Skin of body (tissue), 2 donors: ENCODE measurements around the gene PSMA2. TPM values are rescaled to one million over a fixed set of nuclear protein-coding genes. Genes with fewer than 3 reads are reported as not detected.

Experiments used
- DNase-seq: peaks from one replicate; lab custom pipeline; 2025; lab: John Stamatoyannopoulos, UW
- total RNA-seq: library from RNA; depleted of rRNA; stranded (reverse); fragments of >200 nt; gene quantifications from one replicate; pipeline ENCODE4 v1.2.3, GENCODE V29; 2014

PSMA2 gene
- total RNA-seq, result 31.1 TPM

DNA sequence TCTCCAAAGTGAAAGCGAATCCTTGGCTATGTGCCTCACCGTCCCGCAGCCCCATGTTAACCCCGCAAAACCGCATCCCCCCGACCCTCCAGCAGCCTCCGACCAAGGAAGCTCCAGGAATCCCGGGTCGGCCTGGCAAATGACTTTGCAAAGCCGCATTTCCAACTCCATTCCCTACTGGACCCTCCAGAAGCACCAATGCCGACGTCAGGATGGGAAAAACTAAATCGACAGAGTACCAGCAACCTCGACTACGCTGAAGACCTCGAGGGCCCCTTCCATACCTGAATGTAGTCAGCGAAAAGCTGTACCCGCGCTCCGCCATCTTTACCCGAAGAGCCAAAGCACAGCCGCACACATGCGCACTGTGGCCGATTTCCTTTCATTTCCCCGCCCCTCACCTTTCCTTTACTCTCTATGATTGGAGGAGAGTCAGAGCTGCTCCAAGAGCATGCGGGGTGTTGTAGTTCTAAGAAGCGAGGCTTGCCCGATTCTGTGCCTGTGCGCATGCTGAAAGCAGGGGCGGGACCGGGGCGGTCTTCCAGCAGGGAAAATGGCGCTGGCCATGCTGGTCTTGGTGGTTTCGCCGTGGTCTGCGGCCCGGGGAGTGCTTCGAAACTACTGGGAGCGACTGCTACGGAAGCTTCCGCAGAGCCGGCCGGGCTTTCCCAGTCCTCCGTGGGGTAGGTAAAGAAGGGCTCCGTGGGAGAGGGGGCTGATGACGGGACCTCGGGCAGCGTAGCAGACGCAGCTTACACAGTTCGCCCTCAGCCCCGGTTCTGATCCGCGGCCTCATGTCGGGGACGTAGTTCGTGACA is at the start of gene PSMA2, which contains the start of gene MRPL32:
PSMA2 (minus strand) TSS at position 341 of the 818 bp plus-strand sequence; CDS start at position 325, 16 bp downstream.
MRPL32 (plus strand) TSS at position 543 of the 818 bp plus-strand sequence; CDS start at position 554, 11 bp downstream.
- peak; percentile 97 for DNase-seq

- DNase-seq, result peak; percentile 70
These were observed 49.6 kb upstream of the PSMA2 start for GRCh38 chr7:42981601-42982000.

- DNase-seq, result no peak
These were observed 48.5 kb upstream of the PSMA2 start for GRCh38 chr7:42980514-42980913.

DNA sequence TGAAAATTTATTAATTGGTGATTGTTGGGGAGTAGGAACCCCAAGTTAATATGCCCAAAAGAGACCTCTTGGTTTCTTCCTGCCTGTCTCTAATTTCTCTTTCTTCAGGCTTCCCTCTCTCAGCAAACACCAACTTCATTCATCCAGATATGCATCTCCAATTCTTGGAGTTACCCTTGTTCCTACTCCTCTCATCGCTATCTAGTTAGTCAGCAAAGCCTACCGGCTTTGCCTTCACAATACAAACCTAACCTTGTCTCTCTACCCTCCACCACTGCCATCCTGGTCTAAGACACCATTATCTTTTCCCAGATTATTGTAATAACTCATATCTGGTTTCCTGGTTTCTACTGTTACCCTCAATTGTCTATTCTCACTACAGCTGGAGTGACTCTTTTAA is 48.1 kb upstream of the PSMA2 start:
- no peak for DNase-seq

GRCh38 chr7:42978496-42978895 is 46.5 kb upstream of the PSMA2 start:
- no peak for DNase-seq

DNA sequence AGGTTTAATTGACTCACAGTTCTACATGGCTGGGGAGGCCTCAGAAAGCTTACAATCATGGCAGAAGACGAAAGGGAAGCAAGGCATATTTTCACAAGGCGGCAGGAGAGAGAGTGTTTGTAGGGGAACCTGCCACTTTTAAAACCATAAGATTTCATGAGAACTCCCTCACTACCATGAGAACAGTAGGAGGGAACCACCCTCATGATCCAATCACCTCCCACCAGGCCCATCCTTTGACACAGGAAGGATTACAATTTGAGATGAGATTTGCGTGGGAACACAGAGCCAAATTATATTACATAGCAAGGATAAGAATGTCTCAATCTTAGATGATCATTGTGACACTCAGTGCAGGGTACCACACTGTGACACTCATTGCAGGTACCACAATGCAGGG is 44.4 kb upstream of the PSMA2 start:
- no peak for DNase-seq

- peak; percentile 98 for DNase-seq
These were observed 40.9 kb upstream of the PSMA2 start for GRCh38 chr7:42972699-42973500.

GRCh38 chr7:42967391-42967790 is 35.4 kb upstream of the PSMA2 start:
- DNase-seq, result no peak

DNA sequence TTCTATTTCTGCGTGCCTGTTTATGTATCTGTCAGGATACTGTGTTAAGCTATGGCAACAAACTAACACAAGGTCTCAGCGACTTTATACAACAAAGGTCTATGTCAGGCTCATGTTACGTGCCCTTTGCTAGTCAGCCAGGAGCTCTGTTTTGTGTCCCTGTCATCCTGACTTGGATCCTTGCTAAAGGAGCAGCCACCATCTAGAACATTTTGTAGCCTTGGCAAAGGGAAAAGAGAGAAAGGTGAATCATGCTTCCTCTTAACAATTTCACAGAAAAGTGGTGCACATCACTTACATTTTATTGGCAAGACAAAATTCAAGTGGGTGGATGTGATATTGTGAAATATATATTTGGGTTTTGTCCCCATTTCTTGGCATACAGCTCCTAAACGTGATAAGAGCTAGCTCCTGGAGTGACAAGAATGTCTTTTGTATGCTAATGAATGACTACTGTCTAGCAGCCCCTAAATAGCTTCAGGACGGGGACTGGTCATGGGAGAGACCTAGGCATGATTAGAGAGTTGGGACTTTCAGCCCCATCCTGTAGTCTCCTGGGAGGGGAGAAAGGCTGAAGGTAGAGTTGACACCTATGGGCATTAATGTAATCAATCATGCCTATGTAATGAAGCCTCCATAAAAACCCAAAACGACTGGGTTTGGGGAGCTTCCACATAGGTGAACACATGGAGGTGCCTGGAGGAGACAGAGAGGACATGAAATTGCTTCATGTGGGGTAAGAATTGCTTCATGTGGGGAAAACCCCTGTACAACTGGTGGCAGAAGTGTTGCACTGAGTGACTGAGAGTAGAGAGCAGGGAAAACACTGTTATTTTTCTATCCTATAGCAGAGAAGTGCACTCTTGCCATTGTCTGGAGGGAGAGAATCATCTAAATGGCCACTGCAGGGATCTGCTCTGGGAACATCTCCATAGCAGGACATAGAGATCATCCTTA is 33.2 kb upstream of the PSMA2 start:
- no peak for DNase-seq

GRCh38 chr7:42964293-42964692 is 32.3 kb upstream of the PSMA2 start:
- no peak for DNase-seq

DNA sequence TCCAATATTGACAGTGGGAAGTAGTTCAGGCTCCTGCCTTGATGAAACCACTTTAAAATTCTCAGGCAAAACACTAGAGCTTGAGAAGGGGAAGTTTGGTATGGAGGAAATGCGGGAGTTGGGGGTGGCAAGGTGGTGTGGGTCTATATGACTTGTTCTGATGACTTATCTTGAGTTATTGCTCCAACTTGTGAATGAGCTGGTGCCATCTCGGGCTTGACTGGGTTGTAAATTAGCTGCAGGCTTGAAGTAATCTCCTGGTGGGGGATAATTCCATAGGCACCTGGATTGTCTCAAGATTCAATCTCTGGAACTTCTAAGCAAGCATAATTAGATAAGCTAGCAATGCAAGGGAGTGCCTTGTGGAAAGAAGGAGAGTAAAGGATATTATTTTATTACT is 29.2 kb upstream of the PSMA2 start:
- no peak for DNase-seq

GRCh38 chr7:42960762-42961161 is 28.8 kb upstream of the PSMA2 start:
- no peak for DNase-seq

DNA sequence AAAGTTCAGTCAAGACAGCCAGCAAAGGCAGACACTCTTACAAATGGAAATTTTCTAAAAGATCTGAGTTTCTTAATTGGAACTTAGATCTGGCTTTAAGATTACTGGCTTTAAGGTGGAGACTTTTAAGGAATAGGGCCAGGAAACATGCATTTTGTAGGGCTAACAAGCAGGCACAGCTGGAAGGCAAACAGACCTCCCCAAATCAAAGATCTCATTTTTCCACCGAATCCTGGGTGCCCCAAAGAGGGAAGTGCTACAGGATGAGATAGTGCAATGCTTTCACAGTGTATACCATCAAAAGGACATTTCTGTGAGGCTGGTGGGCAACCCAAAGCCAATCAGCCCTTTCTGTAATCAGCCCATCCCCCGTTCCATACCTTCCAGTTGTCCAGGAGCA is 27.6 kb upstream of the PSMA2 start:
- no peak for DNase-seq

- DNase-seq, result no peak
These were observed 24.1 kb upstream of the PSMA2 start for GRCh38 chr7:42956062-42956461.

DNA sequence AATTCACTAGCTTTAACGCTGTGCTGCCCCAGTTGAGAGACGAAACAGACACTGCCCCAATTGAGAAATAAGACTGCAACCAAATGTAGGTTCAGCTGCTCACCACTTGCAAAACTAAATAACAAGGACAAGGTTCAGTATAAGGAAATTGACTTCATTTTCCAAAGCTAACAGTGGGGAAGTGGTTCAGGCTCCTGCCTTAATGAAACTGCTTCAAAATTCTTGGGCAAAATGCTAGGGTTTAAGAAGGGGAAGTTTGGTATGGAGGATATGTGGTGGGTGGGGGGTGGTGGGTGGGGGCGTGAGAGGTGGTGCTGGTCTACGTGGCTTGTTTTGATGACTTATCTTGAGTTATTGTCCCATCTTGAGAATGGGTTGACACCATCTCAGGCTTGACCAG is 22.0 kb upstream of the PSMA2 start:
- no peak for DNase-seq

GRCh38 chr7:42952328-42952727 is 20.4 kb upstream of the PSMA2 start:
- no peak for DNase-seq

GRCh38 chr7:42950417-42950816 is 18.4 kb upstream of the PSMA2 start:
- DNase-seq, result no peak

DNA sequence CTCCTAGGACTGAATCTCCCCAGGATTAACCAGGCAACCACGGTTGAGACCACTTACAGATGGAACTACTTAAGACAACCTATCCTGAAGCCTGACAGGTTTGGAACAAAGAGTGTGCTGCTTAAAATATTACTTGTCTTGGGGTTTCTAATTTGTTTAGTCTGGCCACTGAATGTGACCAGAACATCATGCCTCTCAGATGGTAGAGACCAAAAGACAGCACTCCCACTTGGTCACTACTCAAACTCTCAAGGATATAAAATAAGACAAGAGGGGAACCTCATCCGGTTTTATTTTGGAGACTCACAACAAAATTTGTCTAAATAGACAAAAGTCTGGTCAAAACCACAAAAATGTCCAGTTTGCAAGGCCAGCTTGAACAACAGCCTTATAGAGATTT is 15.5 kb upstream of the PSMA2 start:
- no peak for DNase-seq

DNA sequence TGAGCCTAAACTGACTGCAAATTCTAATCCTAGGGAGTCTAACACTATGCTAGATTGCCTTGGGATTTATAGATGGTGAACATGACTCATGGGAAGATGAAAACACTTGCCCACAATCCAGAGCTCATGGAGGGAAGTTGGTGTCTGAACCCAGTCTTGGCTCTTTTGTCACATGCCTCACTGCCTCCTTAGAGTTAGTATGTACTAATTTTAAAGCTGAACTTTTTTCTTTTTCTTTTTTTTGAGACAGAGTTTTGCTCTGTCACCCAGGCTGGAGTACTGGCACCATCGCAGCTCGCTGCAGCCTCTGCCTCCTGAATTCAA is 14.6 kb upstream of the PSMA2 start:
- DNase-seq, result no peak

DNA sequence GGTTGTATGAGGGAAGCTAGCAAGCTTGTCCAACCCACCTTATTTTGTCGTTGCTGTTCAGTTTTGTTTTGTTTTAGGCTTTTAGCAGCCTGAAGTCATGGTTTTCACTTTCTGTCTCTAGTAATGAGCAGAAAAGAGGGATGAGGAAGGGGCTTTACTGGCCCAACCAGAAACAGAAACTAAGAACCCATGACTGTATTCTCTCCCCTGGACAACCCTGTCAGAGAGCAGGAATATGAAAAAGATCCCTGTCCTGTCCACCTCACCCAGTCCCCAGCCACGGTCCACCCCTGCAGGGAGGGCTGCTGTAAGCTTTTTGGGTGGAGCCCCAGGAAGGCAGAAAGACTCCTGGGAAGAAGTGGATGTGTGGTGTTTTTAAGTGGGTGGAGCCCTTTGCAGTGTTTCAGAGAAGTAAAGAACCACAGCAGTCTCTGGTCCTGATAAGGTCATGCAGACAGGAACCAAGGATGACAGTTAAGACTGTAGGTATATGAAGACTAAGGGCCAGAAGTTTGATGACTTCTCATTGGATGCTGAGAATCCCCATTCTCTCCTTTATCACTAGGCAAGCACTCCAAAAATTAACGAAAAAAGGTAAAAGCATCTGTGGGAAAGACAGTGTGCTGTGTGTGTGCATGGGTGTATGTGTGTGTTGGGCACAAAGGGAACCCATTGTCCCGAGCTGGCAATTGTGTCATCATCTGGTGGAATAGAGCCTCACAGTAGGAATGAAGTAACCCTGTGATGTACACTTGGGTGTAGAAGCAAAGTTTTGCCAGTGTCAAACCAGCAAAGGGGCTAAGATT is 14.1 kb upstream of the PSMA2 start:
- no peak for DNase-seq
